MV-4-11 (cell line): ENCODE measurements around the gene ANGPTL7.
A peak's percentile ranks its signal among the peaks of the same experiment; 100 is the strongest.

ENCODE experiments used
- DNase-seq: peaks from one replicate; lab custom pipeline; 2025; lab: John Stamatoyannopoulos, UW

Gene ANGPTL7

DNA sequence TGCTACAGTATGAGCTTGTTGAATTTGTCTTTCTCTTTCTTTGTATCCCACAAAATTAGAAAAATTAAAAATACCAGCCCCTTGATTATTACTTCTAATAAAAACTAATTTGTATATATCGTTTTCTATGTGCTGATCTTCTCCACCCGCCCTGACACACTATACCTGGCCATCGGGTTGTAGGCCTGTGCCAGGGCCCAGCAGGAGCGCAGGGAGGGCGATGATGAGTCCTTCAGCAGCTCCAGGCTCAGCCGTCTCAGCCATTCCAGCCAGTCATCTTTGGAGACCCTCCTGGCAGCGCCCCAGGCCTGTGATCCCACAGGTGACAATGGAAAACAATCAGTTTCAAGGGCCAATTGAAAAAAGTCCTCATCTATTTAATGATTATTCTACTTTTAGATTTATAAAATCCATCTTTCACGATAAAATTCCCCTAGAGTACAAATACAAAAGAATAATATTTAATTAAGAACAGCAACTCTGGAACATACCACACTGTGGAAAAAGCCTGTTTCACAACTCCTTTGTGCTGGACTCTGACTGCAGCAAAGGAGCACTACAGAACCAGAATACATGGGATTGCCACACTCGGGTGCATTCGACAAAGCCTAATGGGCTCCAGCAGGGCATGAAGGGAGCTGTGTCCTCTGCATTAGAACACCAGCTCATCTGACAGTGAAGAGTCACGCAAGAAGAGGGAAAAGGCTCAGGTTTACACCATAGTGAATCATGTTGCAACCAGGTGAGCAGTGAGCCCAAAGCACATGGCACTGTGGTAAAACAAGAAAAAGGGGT, 15.4 kb downstream of the ANGPTL7 start:
- no peak for DNase-seq

- DNase-seq: no peak
Observed at GRCh38 chr1:11207898-11208611, 18.9 kb downstream of the ANGPTL7 start.

DNA sequence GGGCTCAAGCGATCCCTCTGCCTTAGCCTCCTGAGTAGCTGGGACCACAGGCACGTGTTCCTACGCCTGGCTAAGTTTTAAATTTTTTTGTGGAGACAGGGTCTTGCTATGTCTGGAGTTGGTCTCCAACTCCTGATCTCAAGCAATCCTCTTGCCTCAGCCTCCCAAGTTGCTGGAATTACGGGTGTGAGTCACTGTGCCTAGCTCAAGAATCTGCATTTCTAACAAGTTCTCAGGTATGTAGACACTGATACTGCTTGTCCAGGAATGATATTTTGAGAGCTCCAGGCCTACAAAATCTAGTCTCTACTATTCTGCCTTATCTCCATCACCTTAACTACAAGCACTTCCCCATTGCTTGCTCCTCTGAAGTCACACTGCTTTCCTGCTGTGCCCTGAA, 22.3 kb downstream of the ANGPTL7 start:
- DNase-seq: no peak

DNA sequence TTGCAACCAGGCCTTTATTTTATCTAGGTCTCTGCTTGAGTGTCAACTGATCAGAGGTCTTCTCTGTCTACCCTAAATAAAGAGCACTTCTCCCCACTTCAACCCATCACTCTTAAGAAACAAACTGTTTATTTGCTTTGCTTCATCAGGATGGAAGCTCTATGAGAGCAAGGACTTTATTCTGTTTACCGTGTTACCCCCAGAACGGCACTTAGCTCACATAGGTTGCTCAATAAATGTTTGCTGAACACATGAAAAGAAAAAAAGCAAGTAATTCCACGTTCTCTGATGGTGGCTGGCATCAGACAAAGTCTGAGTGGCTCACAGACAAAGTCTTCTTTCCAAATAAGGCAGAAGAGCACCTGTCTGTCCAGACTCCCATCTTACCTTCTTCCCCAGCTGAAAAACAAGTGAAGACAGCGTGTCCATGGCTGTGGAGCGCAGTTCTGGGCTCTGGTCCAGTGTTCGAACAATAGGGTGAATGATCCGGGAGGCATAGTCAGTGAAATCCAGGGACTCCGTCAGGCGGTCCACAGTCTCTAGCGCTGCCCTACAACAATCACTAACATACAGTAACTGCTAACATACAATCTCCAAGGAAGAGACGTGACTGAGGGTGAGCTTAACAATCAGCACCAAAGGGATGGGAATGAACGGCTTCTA, 22.9 kb downstream of the ANGPTL7 start:
- DNase-seq: no peak

DNA sequence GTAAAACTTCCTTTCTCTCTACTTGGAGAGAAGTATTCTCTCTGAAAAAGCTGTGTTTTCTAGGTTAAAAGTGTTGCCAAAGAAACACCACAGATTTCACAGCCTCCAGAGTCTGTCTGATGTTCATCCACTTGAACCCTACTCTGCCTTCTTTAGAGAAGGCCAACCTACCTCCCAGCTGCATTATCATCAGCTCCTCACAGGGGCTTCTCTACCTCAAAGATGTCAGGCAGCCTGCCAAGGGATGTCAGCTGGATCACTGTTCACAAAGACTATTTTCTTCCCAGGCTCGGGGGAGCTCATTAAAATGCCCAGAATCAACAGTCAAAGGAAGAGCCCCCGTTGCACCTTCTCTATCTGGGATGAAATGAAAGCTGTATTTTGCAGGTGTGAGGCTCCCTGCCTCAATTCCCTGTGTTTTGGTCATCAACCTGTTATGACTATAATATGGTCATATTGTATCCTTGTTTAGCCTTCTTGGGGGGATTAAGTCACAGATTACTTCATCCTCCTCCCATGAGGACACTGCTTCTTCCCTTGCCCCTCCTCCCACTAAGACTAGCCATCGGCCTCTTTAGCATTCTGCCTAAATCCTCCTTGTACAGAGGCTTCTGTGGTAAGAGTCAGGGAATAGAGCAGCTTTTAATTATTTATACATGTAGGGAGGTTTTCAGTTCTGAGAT, 25.7 kb downstream of the ANGPTL7 start:
- DNase-seq: no peak

- DNase-seq: no peak
Observed at GRCh38 chr1:11215381-11216005, 26.3 kb downstream of the ANGPTL7 start.

GRCh38 chr1:11216074-11216473, 26.9 kb downstream of the ANGPTL7 start:
- no peak for DNase-seq

GRCh38 chr1:11227106-11228077, 38.2 kb downstream of the ANGPTL7 start:
- peak; percentile 79 for DNase-seq

- DNase-seq: peak; percentile 52
Observed at GRCh38 chr1:11229203-11229602, 40.0 kb downstream of the ANGPTL7 start.

DNA sequence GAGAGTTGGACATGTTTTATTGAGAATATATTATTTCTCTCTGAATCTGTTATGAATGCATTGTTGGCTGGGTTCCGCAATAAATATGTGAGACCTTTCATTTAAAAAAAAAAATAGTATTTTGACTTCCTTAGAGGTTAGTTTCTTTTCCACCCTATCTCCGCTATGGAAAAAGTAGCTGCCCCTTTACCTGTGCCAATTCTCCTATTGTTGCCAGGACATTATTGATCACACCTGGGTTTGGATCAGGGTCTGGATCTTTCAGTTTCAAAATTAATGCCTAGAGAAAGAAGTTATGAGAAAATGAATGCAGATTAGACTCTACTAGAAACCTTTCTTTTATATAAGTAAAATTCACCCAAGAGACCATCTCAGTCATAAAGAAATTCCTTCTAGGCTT, 44.1 kb downstream of the ANGPTL7 start:
- DNase-seq: no peak

DNA sequence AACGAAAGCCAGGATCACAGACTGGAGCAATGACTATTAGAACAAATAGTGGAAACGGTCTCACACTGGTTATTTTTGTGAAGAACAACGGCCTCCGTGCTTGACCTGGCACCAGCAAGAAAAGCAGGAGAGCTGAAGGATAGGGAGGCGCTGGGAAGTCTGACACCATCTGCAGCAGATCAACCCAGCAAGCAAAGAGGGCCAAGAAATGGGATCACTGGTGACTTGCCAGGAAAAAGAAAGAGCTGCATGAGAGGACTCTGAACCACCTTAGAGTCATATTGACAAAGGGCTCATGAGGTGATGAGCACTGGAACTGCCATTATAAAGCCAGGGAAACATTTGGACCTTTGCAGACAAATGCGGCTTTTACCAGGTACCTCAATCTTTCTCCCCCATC, 48.2 kb downstream of the ANGPTL7 start:
- DNase-seq: no peak

- no peak for DNase-seq
Observed at GRCh38 chr1:11238311-11238710, 49.2 kb downstream of the ANGPTL7 start.

- no peak for DNase-seq
Observed at GRCh38 chr1:11245248-11245647, 56.1 kb downstream of the ANGPTL7 start.
